Bone marrow (tissue), 2 donors: ENCODE data around the gene EPHA3.
A peak's percentile ranks its signal among the peaks of the same experiment; 100 is the strongest.
"Not testable (repeated sequence)": the region's sequence is repeated elsewhere in the genome, so short reads cannot be mapped to it uniquely, and the experiment has no call there.

Experiments used
- DNase-seq, 2 donors: peaks; one replicate each; lab custom pipeline; 2025; lab: John Stamatoyannopoulos, UW

Gene EPHA3

GRCh38 chr3:89287902-89288508, 180.6 kb downstream of the EPHA3 start:
- no peak for DNase-seq

- DNase-seq = no peak
Observed at GRCh38 chr3:89289574-89290190, 182.3 kb downstream of the EPHA3 start.

- no peak for DNase-seq
Observed at GRCh38 chr3:89297199-89297598, 189.8 kb downstream of the EPHA3 start.

- DNase-seq = peak in 1 of 2 donors; percentile 47
Observed at GRCh38 chr3:89300526-89300925, 193.1 kb downstream of the EPHA3 start.

GRCh38 chr3:89300981-89301380, 193.6 kb downstream of the EPHA3 start:
- no peak for DNase-seq

- no peak for DNase-seq
Observed at GRCh38 chr3:89303701-89304100, 196.3 kb downstream of the EPHA3 start.

- no peak for DNase-seq
Observed at GRCh38 chr3:89306540-89306939, 199.1 kb downstream of the EPHA3 start.

GRCh38 chr3:89311581-89311980, 204.2 kb downstream of the EPHA3 start:
- no peak for DNase-seq

- DNase-seq = no peak
Observed at GRCh38 chr3:89312141-89312540, 204.7 kb downstream of the EPHA3 start.

- no peak for DNase-seq
Observed at GRCh38 chr3:89314454-89315098, 207.2 kb downstream of the EPHA3 start.

- DNase-seq = no peak
Observed at GRCh38 chr3:89315750-89316470, 208.5 kb downstream of the EPHA3 start.

- no peak for DNase-seq
Observed at GRCh38 chr3:89320186-89320585, 212.8 kb downstream of the EPHA3 start.

- DNase-seq = no peak
Observed at GRCh38 chr3:89326997-89327396, 219.6 kb downstream of the EPHA3 start.

- no peak for DNase-seq
Observed at GRCh38 chr3:89332386-89332785, 225.0 kb downstream of the EPHA3 start.

GRCh38 chr3:89332793-89333192, 225.4 kb downstream of the EPHA3 start:
- DNase-seq = no peak

GRCh38 chr3:89335693-89336092, 228.3 kb downstream of the EPHA3 start:
- no peak for DNase-seq

- no peak for DNase-seq
Observed at GRCh38 chr3:89340408-89340807, 233.0 kb downstream of the EPHA3 start.

- DNase-seq = no peak
Observed at GRCh38 chr3:89344076-89344475, 236.7 kb downstream of the EPHA3 start.

- not testable (repeated sequence) for DNase-seq
Observed at GRCh38 chr3:89350935-89351334, 243.5 kb downstream of the EPHA3 start.

GRCh38 chr3:89353465-89353864, 246.0 kb downstream of the EPHA3 start:
- no peak for DNase-seq

- DNase-seq = no peak
Observed at GRCh38 chr3:89358281-89358680, 250.9 kb downstream of the EPHA3 start.

GRCh38 chr3:89360156-89360555, 252.7 kb downstream of the EPHA3 start:
- no peak for DNase-seq

GRCh38 chr3:89362496-89362895, 255.1 kb downstream of the EPHA3 start:
- no peak for DNase-seq
